ENCODE measurements around the gene DZIP3. TPM values are rescaled to one million over a fixed set of nuclear protein-coding genes. Genes with fewer than 3 reads are reported as not detected.
A peak's percentile ranks its signal among the peaks of the same experiment; 100 is the strongest.

Gene DZIP3
- total and polyA plus RNA-seq, 8 donors: 2.8 to 12.3 (median 6.0) TPM

DNA sequence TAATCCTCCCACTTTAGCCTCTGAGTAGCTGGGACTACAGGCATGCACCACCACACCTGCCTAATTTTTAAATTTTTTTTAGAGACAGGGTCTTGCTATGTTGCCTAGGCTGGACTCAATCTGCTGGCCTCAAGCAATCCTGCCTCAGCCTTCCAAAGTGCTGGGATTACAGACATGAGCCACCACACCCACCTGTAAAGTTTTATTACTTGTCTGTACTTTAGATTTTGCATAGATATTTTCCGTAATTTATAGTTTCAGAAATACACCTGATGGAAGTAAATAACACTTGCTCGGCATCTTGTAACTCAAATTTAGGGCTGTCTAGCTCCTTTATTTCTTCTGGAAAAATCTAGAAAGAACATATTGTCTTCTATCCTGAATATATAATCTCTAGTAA is 5.8 kb downstream of the DZIP3 start:
- Histone ChIP-seq H3K27me3 (no peaks in the 10 kb centered on the region), H3K9me3 (no peaks in the 10 kb centered on the region), H3K36me3 (no peaks in the 10 kb centered on the region), H3K27ac (no peak overlapping the region), H3K4me3 (no peak overlapping the region), H3K4me1 (peaks cover 0 to 2% (median 0%) of the 10 kb centered on the region in 3 donors)
- TF ChIP-seq CTCF (IDR thresholded peaks at IDR 0.05): no peak
- intact Hi-C loops (cut with DNase I): no loop called here
- FAIRE-seq (no peak), ATAC-seq (no peak), DNase-seq (no peak)
- WGBS, 2 donors: 91 to 96% methylated on average over 2 of the region's 2 CpGs

DNA sequence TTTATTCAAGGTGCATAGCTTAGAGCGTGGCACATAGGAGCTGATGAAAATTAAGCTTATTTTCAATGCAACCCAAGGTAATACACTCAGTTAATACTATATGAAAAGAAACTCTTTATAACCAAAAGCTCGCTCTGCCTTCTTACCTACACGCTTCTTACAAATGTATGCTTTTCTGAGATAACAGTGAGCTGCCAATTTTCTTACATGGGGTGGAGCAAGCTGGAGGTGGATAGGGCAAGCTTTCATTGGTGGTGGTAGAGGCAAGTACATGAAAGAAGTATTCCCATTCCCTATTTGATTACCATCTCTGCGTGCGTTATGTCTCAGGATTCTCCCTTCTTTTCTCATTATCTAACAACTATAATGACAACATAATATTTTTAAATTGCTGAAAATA is 8.9 kb downstream of the DZIP3 start:
- ATAC-seq (no peak), FAIRE-seq (no peak), DNase-seq (no peak)
- Histone ChIP-seq H3K4me1 (no peaks in the 10 kb centered on the region), H3K9me3 (no peaks in the 10 kb centered on the region), H3K36me3 (no peaks in the 10 kb centered on the region), H3K27ac (no peak overlapping the region), H3K4me3 (no peak overlapping the region), H3K27me3 (no peaks in the 10 kb centered on the region)
- 74 to 75% methylated on average over 5 of the region's 5 CpGs for WGBS, 2 donors
- intact Hi-C loops (cut with DNase I): no loop called here
- no peak for TF ChIP-seq CTCF (IDR thresholded peaks at IDR 0.05)

DNA sequence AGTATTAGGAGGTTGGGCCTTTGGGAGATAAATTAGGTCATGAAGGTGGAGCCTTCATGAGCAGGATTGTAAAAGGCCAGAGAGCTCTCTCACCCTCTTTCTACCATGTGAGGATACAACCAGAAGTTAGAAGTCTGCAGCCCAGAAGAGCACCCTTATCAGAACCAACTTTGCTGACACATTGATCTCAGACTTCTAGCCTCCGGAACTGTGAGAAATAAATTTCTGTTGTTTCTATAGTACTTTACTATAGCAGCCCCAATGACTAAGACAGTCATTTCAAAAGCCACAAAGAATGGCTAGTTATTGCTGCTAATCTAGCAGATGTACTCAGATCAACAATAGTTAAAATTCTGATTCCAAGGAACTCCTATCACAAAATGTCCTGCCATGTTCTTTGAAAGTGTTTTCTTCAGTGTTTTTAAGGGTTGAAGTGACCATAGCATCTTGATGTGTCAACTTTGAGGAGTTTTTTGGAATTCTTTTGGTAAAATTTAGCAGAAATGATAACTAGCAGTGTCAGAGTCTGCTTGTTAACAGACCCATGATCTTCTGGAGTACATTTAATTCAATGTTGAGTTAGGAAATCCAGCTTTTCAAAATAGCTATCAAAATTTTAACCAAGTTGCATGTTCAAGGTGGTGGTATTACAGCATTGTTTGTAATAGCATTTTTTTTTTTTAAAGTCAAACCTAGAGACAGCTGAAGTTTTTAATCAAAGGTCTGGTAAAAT is 10.3 kb downstream of the DZIP3 start:
- H3K9me3 ChIP-seq: no peaks in the 10 kb centered on the region
- DNase-seq (no peak), FAIRE-seq (no peak), ATAC-seq (no peak)
- no peak for TF ChIP-seq CTCF (IDR thresholded peaks at IDR 0.05)
- H3K27ac ChIP-seq: no peak overlapping the region
- H3K4me1 ChIP-seq: peaks cover 0 to 8% (median 0%) of the 10 kb centered on the region in 3 donors
- H3K27me3 ChIP-seq: no peaks in the 10 kb centered on the region
- intact Hi-C loops (cut with DNase I): no loop called here
- no peaks in the 10 kb centered on the region for H3K36me3 ChIP-seq
- no peak overlapping the region for H3K4me3 ChIP-seq
- 82 to 87% methylated on average over 1 of the region's 1 CpG for WGBS, 2 donors

GRCh38 chr3:108602249-108602934 is 12.9 kb downstream of the DZIP3 start:
- Histone ChIP-seq H3K27ac (peak overlapping the region in 2 of 4 donors; percentile 10 to 46), H3K9me3 (no peaks in the 10 kb centered on the region), H3K27me3 (no peaks in the 10 kb centered on the region), H3K4me1 (peaks cover 0 to 8% (median 0%) of the 10 kb centered on the region in 3 donors), H3K36me3 (no peaks in the 10 kb centered on the region), H3K4me3 (peak overlapping the region in 1 of 4 donors; percentile 3)
- FAIRE-seq (no peak), DNase-seq (no peak), ATAC-seq (peak; percentile 46 to 90 (median 80))
- intact Hi-C loops (cut with DNase I): no loop called here
- 63 to 76% methylated on average over 5 of the region's 5 CpGs for WGBS, 2 donors
- TF ChIP-seq CTCF (IDR thresholded peaks at IDR 0.05): no peak

DNA sequence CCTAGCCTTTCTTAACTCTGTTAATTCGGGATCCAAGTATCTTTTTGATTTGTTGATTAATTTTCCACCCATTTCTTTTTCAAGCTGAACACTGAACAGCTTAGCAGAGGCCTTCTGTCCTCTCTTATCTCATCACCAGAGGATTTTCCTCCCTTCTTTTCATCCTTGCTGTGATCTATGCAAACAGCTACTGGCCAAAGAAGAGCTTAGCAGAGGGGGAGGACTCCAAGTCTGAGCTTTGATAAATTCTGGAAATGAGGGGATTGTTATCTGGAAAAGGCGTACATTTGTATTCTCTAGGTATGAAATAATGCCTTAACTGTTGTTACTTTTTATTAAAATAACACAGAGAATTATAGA is 13.4 kb downstream of the DZIP3 start:
- peak in 2 of 4 donors; percentile 39 to 44 for ATAC-seq
- 59 to 66% methylated on average over 2 of the region's 2 CpGs for WGBS, 2 donors
- Histone ChIP-seq H3K4me3 (peak overlapping the region in 1 of 4 donors; percentile 3), H3K36me3 (no peaks in the 10 kb centered on the region), H3K27me3 (no peaks in the 10 kb centered on the region), H3K27ac (peak overlapping the region in 2 of 4 donors; percentile 10 to 46), H3K9me3 (no peaks in the 10 kb centered on the region), H3K4me1 (peaks cover 0 to 8% (median 0%) of the 10 kb centered on the region in 3 donors)
- DNase-seq: no peak
- intact Hi-C loops (cut with DNase I): no loop called here
- TF ChIP-seq CTCF (IDR thresholded peaks at IDR 0.05): no peak
- no peak for FAIRE-seq
